Vagina (tissue), 2 donors: ENCODE data around the gene SCG2. TPM values are rescaled to one million over a fixed set of nuclear protein-coding genes. Genes with fewer than 3 reads are reported as not detected.

Source experiments
- DNase-seq, 2 donors: peaks; one replicate each; pipeline ENCODE4 v3.0.0-alpha.2; 2017; ENCODE audit errors: extremely low spot score in 2 of 2
- H3K27ac ChIP-seq: fragments of 200-600 bp; sonication (generic); one replicate; pipeline ENCODE4 v1.5.1; 2019
- H3K27me3 ChIP-seq: fragments of 200-600 bp; sonication (generic); one replicate; pipeline ENCODE4 v1.5.1; 2019
- H3K36me3 ChIP-seq, 2 donors: fragments of 200-600 bp; sonication (generic); one replicate each; pipeline ENCODE4 v1.5.1; 2017 to 2019
- H3K4me1 ChIP-seq: fragments of 200-600 bp; sonication (generic); one replicate; pipeline ENCODE4 v1.5.1; 2019
- H3K4me3 ChIP-seq, 2 donors: fragments of 200-600 bp; sonication (generic); 1 replicate in 1 of 2; 2 replicates in 1 of 2; pipeline ENCODE4 v1.5.1; 2016 to 2019
- H3K9me3 ChIP-seq: fragments of 200-600 bp; sonication (generic); one replicate; pipeline ENCODE4 v1.5.1; 2019
- CTCF ChIP-seq, 3 experiments: fragments of 450-650 bp in 2 of 3; fragments of 200-600 bp in 1 of 3; sonication (generic) in 1 of 3; IDR thresholded peaks; one replicate each; pipeline ENCODE4 v1.5.1; 2017 to 2019; ENCODE audit warnings: antibody characterized with exemption in 3 of 3, mild to moderate bottlenecking in 2 of 3, moderate library complexity in 2 of 3
- POLR2A ChIP-seq, 2 donors: fragments of 450-650 bp; IDR thresholded peaks; one replicate each; pipeline ENCODE4 v1.6.1; 2017; ENCODE audit warnings: antibody characterized with exemption in 2 of 2, mild to moderate bottlenecking in 2 of 2, moderate library complexity in 2 of 2
- POLR2AphosphoS5 ChIP-seq, 2 donors: sonication (generic); formaldehyde crosslinking; IDR thresholded peaks; one replicate each; pipeline ENCODE4 v1.9.0; 2017; ENCODE audit warnings: antibody characterized with exemption in 2 of 2, mild to moderate bottlenecking in 2 of 2, low read depth in 1 of 2; ENCODE audit not compliant: insufficient read depth in 1 of 2
- intact Hi-C: fragments of 100-400 bp; cut with DNase I; formaldehyde crosslinking; loops from one replicate; pipeline ENCODE4 v1.15.1; 2023
- total RNA-seq: library from RNA; depleted of rRNA; stranded (reverse); fragments of >200 nt; gene quantifications from one replicate; pipeline ENCODE4 v1.2.3, GENCODE V29; 2016

The SCG2 gene
- 13.3 TPM for total RNA-seq

- H3K36me3 ChIP-seq: no peaks in the 10 kb centered on the region
- no peak within 1 kb of the TSS for H3K27ac ChIP-seq
- H3K27me3 ChIP-seq: no peaks in the 10 kb centered on the region
- no peak for DNase-seq
- TF ChIP-seq POLR2A (IDR thresholded peaks at IDR 0.05) (no peak), CTCF (IDR thresholded peaks at IDR 0.05) (peak in 1 of 3 experiments; percentile 14)
- H3K4me3 ChIP-seq: no peak within 1 kb of the TSS
- intact Hi-C loops: no loop called here
- no peaks in the 10 kb centered on the region for H3K9me3 ChIP-seq
- no peaks in the 10 kb centered on the region for H3K4me1 ChIP-seq
Observed at GRCh38 chr2:223601932-223602666, at the start of gene SCG2. Gene SCG2, minus strand, starts transcription at chr2:223602361. Its CDS starts 3,079 bp downstream, at chr2:223599282.

GRCh38 chr2:223649554-223650533, 47.7 kb upstream of the SCG2 start:
- Histone ChIP-seq H3K27ac (no peak overlapping the region), H3K4me1 (no peaks in the 10 kb centered on the region), H3K27me3 (no peaks in the 10 kb centered on the region), H3K36me3 (no peaks in the 10 kb centered on the region), H3K9me3 (no peaks in the 10 kb centered on the region), H3K4me3 (no peak overlapping the region)
- TF ChIP-seq CTCF (IDR thresholded peaks at IDR 0.05) (no peak), POLR2A (IDR thresholded peaks at IDR 0.05) (no peak), POLR2AphosphoS5 (IDR thresholded peaks at IDR 0.05; ENCODE audit: insufficient read depth in 1 of 2, low read depth in 1 of 2) (no peak)
- DNase-seq: no peak
- intact Hi-C loops: no loop called here

GRCh38 chr2:223648755-223649154, 46.6 kb upstream of the SCG2 start:
- Histone ChIP-seq H3K4me1 (no peaks in the 10 kb centered on the region), H3K36me3 (no peaks in the 10 kb centered on the region), H3K27me3 (no peaks in the 10 kb centered on the region), H3K9me3 (no peaks in the 10 kb centered on the region), H3K4me3 (no peak overlapping the region), H3K27ac (no peak overlapping the region)
- intact Hi-C loops: no loop called here
- no peak for DNase-seq
- no peak for TF ChIP-seq CTCF (IDR thresholded peaks at IDR 0.05)

- H3K36me3 ChIP-seq: no peaks in the 10 kb centered on the region
- no peak overlapping the region for H3K27ac ChIP-seq
- no peak overlapping the region for H3K4me3 ChIP-seq
- TF ChIP-seq POLR2A (IDR thresholded peaks at IDR 0.05): no peak
- no peaks in the 10 kb centered on the region for H3K4me1 ChIP-seq
- intact Hi-C loops: no loop called here
- no peaks in the 10 kb centered on the region for H3K9me3 ChIP-seq
- no peaks in the 10 kb centered on the region for H3K27me3 ChIP-seq
- no peak for DNase-seq
Observed at GRCh38 chr2:223647258-223647952, 45.2 kb upstream of the SCG2 start.

GRCh38 chr2:223644136-223644535, 42.0 kb upstream of the SCG2 start:
- intact Hi-C loops: no loop called here
- no peak overlapping the region for H3K4me3 ChIP-seq
- no peak overlapping the region for H3K27ac ChIP-seq
- H3K4me1 ChIP-seq: no peaks in the 10 kb centered on the region
- no peaks in the 10 kb centered on the region for H3K9me3 ChIP-seq
- no peaks in the 10 kb centered on the region for H3K36me3 ChIP-seq
- DNase-seq: no peak
- TF ChIP-seq CTCF (IDR thresholded peaks at IDR 0.05) (no peak), POLR2AphosphoS5 (IDR thresholded peaks at IDR 0.05; ENCODE audit: insufficient read depth in 1 of 2, low read depth in 1 of 2) (no peak), POLR2A (IDR thresholded peaks at IDR 0.05) (no peak)
- no peaks in the 10 kb centered on the region for H3K27me3 ChIP-seq
